HEK293T (cell line): ENCODE measurements around the gene EXOC7.
A peak's percentile ranks its signal among the peaks of the same experiment; 100 is the strongest.

ENCODE experiments used
- CTCF ChIA-PET: fragments of 350-600 bp; formaldehyde crosslinking; extraction: SDS; loops from one replicate; lab custom pipeline; 2021; ENCODE audit warnings: antibody characterized with exemption, inconsistent platforms; lab: Yijun Ruan, JAX
- POLR2A ChIA-PET: fragments of 350-600 bp; formaldehyde crosslinking; extraction: SDS; loops from one replicate; lab custom pipeline; 2020; ENCODE audit warnings: antibody characterized with exemption, inconsistent platforms; lab: Yijun Ruan, JAX
- DNase-seq: peaks from one replicate; pipeline ENCODE4 v3.0.0; 2012; ENCODE audit warnings: mixed read lengths; ENCODE audit errors: extremely low spot score
- ARNT ChIP-seq: fragments of 450-650 bp; IDR thresholded peaks from 2 replicates; pipeline ENCODE4 v1.6.1; 2017; ENCODE audit warnings: mild to moderate bottlenecking
- BHLHE40 ChIP-seq: fragments of 450-650 bp; IDR thresholded peaks from 2 replicates; pipeline ENCODE4 v1.6.1; 2016; ENCODE audit warnings: mild to moderate bottlenecking, moderate library complexity, borderline replicate concordance
- CTBP1 ChIP-seq: fragments of 450-650 bp; IDR thresholded peaks from 2 replicates; pipeline ENCODE4 v1.6.1; 2016; ENCODE audit warnings: borderline replicate concordance
- ELF4 ChIP-seq: fragments of 450-650 bp; IDR thresholded peaks from 2 replicates; pipeline ENCODE4 v1.6.1; 2017; ENCODE audit warnings: antibody characterized with exemption
- FOXA1 ChIP-seq: fragments of 450-650 bp; IDR thresholded peaks from 2 replicates; pipeline ENCODE4 v1.6.1; 2016; ENCODE audit warnings: mild to moderate bottlenecking
- FOXK2 ChIP-seq: fragments of 450-650 bp; IDR thresholded peaks from 2 replicates; pipeline ENCODE4 v1.6.1; 2016; ENCODE audit warnings: mild to moderate bottlenecking
- FOXM1 ChIP-seq: fragments of 450-650 bp; IDR thresholded peaks from 2 replicates; pipeline ENCODE4 v1.6.1; 2017; ENCODE audit warnings: mild to moderate bottlenecking, borderline replicate concordance
- HDGF ChIP-seq: fragments of 450-650 bp; IDR thresholded peaks from 2 replicates; pipeline ENCODE4 v1.6.1; 2017; ENCODE audit warnings: antibody characterized with exemption, borderline replicate concordance
- L3MBTL2 ChIP-seq: fragments of 450-650 bp; conservative IDR thresholded peaks from 2 replicates; pipeline ENCODE4 v1.6.1; 2016; ENCODE audit warnings: mild to moderate bottlenecking
- LEF1 ChIP-seq: fragments of 450-650 bp; IDR thresholded peaks from 2 replicates; pipeline ENCODE4 v1.6.1; 2017; ENCODE audit warnings: mild to moderate bottlenecking, borderline replicate concordance
- NFRKB ChIP-seq: fragments of 450-650 bp; IDR thresholded peaks from 2 replicates; pipeline ENCODE4 v1.6.1; 2016; ENCODE audit warnings: mild to moderate bottlenecking, moderate library complexity
- PKNOX1 ChIP-seq: fragments of 450-650 bp; IDR thresholded peaks from 2 replicates; pipeline ENCODE4 v1.6.1; 2016
- SP1 ChIP-seq: fragments of 450-650 bp; IDR thresholded peaks from 2 replicates; pipeline ENCODE4 v1.6.1; 2017
- SUZ12 ChIP-seq: fragments of 450-650 bp; IDR thresholded peaks from 2 replicates; pipeline ENCODE4 v1.6.1; 2016; ENCODE audit warnings: mild to moderate bottlenecking
- TARDBP ChIP-seq: fragments of 450-650 bp; IDR thresholded peaks from 2 replicates; pipeline ENCODE4 v1.6.1; 2016
- ZNF384 ChIP-seq: fragments of 450-650 bp; IDR thresholded peaks from 2 replicates; pipeline ENCODE4 v1.6.1; 2016

EXOC7 gene

GRCh38 chr17:76106703-76107102, 3.1 kb upstream of the EXOC7 start:
- CTCF ChIA-PET: interaction anchor here (0.9 to 2.2 kb wide), 2 partner anchors 17 to 92 kb away, joined by 3 to 5 read pairs; no protein-coding TSS in a partner anchor
- DNase-seq: no peak
- no peak for TF ChIP-seq LEF1
- no peak for TF ChIP-seq ELF4
- TF ChIP-seq FOXK2: no peak
- POLR2A ChIA-PET: interaction anchor here (1.6 kb wide), 1 partner anchor 15 kb away, joined by 3 read pairs; no protein-coding TSS in a partner anchor

GRCh38 chr17:76104896-76105231, 1.3 kb upstream of the EXOC7 start:
- TF ChIP-seq FOXM1 (no peak), NFRKB (no peak), L3MBTL2 (no peak), SUZ12 (no peak), BHLHE40 (no peak), LEF1 (no peak), SP1 (no peak), ELF4 (no peak), FOXA1 (no peak), PKNOX1 (no peak), CTBP1 (no peak), HDGF (no peak), FOXK2 (no peak), TARDBP (no peak)
- ChIA-PET POLR2A (interaction anchor here (1.1 to 3.1 kb wide), 6 partner anchors 11 to 160 kb away, joined by 3 to 12 read pairs (median 5); partner anchors contain the start of gene SRP68), CTCF (no interaction called here)
- no peak for DNase-seq

GRCh38 chr17:76104140-76104895, 731 bp upstream of the EXOC7 start:
- ChIA-PET POLR2A (interaction anchor here (0.6 to 3.1 kb wide), 16 partner anchors 11 to 249 kb away, joined by 3 to 13 read pairs (median 4); partner anchors contain the start of genes SRP68 and WBP2), CTCF (interaction anchor here (0.6 to 2.6 kb wide), 4 partner anchors 88 to 175 kb away, joined by 3 to 8 read pairs (median 4); no protein-coding TSS in a partner anchor)
- TF ChIP-seq PKNOX1 (no peak), L3MBTL2 (0 out of 2 replicates have a peak, but pooled peaks have one; percentile 41)
- no peak for DNase-seq

GRCh38 chr17:76102944-76103273, 678 bp downstream of the EXOC7 start:
- ChIA-PET CTCF (interaction anchor here (0.7 to 2.6 kb wide), 4 partner anchors 11 to 176 kb away, joined by 3 to 8 read pairs (median 4); no protein-coding TSS in a partner anchor), POLR2A (interaction anchor here (1.0 to 3.1 kb wide), 8 partner anchors 9 to 176 kb away, joined by 3 to 13 read pairs (median 4); partner anchors contain the start of gene SRP68)
- no peak for DNase-seq
- TF ChIP-seq L3MBTL2: no peak
- TF ChIP-seq HDGF: no peak
- no peak for TF ChIP-seq CTBP1
- no peak for TF ChIP-seq FOXK2
- no peak for TF ChIP-seq PKNOX1

- POLR2A ChIA-PET: no interaction called here
- CTCF ChIA-PET: no interaction called here
- TF ChIP-seq PKNOX1 (no peak), NFRKB (no peak), LEF1 (no peak), ELF4 (no peak), BHLHE40 (no peak), ARNT (no peak), FOXM1 (no peak), FOXA1 (no peak), SP1 (no peak), CTBP1 (no peak), ZNF384 (no peak), L3MBTL2 (no peak), FOXK2 (no peak), SUZ12 (no peak), TARDBP (no peak)
- no peak for DNase-seq
These were observed 5.8 kb downstream of the EXOC7 start for GRCh38 chr17:76097716-76098295.

- ChIA-PET POLR2A (interaction anchor here (0.6 to 1.5 kb wide), 3 partner anchors 10 to 156 kb away, joined by 3 to 4 read pairs (median 3); partner anchors contain the start of gene SRP68), CTCF (no interaction called here)
- TF ChIP-seq BHLHE40 (no peak), L3MBTL2 (no peak), HDGF (no peak), SP1 (no peak), FOXA1 (no peak), CTBP1 (no peak), NFRKB (no peak), ARNT (no peak), PKNOX1 (no peak), LEF1 (no peak), FOXM1 (no peak), SUZ12 (no peak), FOXK2 (no peak), ZNF384 (no peak), ELF4 (no peak), TARDBP (no peak)
- no peak for DNase-seq
These were observed 7.6 kb downstream of the EXOC7 start for GRCh38 chr17:76095943-76096342.
